ENCODE results near the gene ASCC1. TPM values are rescaled to one million over a fixed set of nuclear protein-coding genes. Genes with fewer than 3 reads are reported as not detected.

ASCC1 gene
- total and polyA plus RNA-seq, 2 of the 13 experiments (the other 11 are each of a cell fraction or from before 2014, with no cell fraction given), result 21.6 to 30.1 TPM

DNA sequence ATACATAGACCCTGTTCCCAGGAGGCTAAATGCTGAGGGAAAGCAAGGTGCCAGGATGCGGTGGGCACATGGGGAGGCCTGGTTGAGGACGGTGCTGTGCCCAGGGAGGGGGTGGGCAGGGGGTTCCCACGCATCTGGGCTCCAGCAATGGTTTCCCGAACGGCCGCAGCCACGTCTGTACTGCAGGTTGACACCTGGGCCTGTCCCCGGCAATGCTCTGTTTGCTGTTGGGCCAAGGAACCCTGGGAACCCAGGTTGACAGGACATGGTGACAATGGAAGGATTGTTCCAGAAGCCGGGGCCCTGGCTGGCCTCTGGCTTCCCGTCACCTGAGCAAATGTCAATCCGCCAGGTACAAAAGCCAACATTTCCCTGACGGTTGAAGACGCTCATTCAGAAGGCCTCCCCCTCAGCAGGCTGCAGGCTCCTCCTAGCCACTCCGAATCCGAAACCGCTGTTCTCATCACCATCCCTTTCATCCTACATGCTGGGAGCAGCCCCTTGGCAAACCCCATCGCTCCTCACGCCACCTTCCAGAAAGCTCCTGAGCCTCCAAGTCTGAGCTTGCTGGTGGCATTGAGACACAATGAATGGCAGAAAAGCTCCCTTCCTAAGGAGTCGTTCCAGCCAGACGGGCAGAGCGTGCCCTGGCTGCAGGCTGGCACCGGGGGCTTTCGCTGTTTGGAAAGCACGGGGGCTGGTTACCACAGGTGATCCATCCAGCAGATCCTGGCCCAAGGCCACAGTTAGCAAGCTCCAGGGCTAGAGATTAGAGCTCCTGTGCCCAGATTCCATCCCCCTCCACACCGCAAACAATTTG, 158.9 kb downstream of the ASCC1 start (continued):
- TF ChIP-seq, protein P1, sequence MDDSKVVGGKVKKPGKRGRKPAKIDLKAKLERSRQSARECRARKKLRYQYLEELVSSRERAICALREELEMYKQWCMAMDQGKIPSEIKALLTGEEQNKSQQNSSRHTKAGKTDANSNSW (CRISPR knock-in tag; IDR thresholded peaks at IDR 0.05; ENCODE audit: borderline replicate concordance), result no peak
- TF ChIP-seq, protein P2, sequence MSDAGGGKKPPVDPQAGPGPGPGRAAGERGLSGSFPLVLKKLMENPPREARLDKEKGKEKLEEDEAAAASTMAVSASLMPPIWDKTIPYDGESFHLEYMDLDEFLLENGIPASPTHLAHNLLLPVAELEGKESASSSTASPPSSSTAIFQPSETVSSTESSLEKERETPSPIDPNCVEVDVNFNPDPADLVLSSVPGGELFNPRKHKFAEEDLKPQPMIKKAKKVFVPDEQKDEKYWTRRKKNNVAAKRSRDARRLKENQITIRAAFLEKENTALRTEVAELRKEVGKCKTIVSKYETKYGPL (CRISPR knock-in tag; IDR thresholded peaks at IDR 0.05), result no peak
- peak; percentile 81; the same call in 1 of the 2 replicates for TF ChIP-seq HNRNPL (IDR thresholded peaks at IDR 0.05; ENCODE audit: low read depth, low read length)
- no peak for TF ChIP-seq SRY (CRISPR knock-in tag; IDR thresholded peaks at IDR 0.05)
- TF ChIP-seq, protein P3, sequence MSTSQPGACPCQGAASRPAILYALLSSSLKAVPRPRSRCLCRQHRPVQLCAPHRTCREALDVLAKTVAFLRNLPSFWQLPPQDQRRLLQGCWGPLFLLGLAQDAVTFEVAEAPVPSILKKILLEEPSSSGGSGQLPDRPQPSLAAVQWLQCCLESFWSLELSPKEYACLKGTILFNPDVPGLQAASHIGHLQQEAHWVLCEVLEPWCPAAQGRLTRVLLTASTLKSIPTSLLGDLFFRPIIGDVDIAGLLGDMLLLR (CRISPR knock-in tag; IDR thresholded peaks at IDR 0.05), result 0 out of 2 replicates have a peak, but pooled peaks have one; percentile 21
- TF ChIP-seq ZNF317 (CRISPR knock-in tag; IDR thresholded peaks at IDR 0.05), result peak; percentile 31; the same call in 1 of the 2 replicates
- TF ChIP-seq, protein P4, sequence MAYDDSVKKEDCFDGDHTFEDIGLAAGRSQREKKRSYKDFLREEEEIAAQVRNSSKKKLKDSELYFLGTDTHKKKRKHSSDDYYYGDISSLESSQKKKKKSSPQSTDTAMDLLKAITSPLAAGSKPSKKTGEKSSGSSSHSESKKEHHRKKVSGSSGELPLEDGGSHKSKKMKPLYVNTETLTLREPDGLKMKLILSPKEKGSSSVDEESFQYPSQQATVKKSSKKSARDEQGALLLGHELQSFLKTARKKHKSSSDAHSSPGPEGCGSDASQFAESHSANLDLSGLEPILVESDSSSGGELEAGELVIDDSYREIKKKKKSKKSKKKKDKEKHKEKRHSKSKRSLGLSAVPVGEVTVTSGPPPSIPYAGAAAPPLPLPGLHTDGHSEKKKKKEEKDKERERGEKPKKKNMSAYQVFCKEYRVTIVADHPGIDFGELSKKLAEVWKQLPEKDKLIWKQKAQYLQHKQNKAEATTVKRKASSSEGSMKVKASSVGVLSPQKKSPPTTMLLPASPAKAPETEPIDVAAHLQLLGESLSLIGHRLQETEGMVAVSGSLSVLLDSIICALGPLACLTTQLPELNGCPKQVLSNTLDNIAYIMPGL (CRISPR knock-in tag; IDR thresholded peaks at IDR 0.05; ENCODE audit: borderline replicate concordance in 1 of 2, low read depth in 1 of 2), result peak in 1 of 2 experiments; percentile 25; a peak in 1 of 4 replicates
- TF ChIP-seq, protein P5, sequence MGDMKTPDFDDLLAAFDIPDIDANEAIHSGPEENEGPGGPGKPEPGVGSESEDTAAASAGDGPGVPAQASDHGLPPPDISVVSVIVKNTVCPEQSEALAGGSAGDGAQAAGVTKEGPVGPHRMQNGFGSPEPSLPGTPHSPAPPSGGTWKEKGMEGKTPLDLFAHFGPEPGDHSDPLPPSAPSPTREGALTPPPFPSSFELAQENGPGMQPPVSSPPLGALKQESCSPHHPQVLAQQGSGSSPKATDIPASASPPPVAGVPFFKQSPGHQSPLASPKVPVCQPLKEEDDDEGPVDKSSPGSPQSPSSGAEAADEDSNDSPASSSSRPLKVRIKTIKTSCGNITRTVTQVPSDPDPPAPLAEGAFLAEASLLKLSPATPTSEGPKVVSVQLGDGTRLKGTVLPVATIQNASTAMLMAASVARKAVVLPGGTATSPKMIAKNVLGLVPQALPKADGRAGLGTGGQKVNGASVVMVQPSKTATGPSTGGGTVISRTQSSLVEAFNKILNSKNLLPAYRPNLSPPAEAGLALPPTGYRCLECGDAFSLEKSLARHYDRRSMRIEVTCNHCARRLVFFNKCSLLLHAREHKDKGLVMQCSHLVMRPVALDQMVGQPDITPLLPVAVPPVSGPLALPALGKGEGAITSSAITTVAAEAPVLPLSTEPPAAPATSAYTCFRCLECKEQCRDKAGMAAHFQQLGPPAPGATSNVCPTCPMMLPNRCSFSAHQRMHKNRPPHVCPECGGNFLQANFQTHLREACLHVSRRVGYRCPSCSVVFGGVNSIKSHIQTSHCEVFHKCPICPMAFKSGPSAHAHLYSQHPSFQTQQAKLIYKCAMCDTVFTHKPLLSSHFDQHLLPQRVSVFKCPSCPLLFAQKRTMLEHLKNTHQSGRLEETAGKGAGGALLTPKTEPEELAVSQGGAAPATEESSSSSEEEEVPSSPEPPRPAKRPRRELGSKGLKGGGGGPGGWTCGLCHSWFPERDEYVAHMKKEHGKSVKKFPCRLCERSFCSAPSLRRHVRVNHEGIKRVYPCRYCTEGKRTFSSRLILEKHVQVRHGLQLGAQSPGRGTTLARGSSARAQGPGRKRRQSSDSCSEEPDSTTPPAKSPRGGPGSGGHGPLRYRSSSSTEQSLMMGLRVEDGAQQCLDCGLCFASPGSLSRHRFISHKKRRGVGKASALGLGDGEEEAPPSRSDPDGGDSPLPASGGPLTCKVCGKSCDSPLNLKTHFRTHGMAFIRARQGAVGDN (CRISPR knock-in tag; IDR thresholded peaks at IDR 0.05), result peak; percentile 100
- TF ChIP-seq, protein P6, sequence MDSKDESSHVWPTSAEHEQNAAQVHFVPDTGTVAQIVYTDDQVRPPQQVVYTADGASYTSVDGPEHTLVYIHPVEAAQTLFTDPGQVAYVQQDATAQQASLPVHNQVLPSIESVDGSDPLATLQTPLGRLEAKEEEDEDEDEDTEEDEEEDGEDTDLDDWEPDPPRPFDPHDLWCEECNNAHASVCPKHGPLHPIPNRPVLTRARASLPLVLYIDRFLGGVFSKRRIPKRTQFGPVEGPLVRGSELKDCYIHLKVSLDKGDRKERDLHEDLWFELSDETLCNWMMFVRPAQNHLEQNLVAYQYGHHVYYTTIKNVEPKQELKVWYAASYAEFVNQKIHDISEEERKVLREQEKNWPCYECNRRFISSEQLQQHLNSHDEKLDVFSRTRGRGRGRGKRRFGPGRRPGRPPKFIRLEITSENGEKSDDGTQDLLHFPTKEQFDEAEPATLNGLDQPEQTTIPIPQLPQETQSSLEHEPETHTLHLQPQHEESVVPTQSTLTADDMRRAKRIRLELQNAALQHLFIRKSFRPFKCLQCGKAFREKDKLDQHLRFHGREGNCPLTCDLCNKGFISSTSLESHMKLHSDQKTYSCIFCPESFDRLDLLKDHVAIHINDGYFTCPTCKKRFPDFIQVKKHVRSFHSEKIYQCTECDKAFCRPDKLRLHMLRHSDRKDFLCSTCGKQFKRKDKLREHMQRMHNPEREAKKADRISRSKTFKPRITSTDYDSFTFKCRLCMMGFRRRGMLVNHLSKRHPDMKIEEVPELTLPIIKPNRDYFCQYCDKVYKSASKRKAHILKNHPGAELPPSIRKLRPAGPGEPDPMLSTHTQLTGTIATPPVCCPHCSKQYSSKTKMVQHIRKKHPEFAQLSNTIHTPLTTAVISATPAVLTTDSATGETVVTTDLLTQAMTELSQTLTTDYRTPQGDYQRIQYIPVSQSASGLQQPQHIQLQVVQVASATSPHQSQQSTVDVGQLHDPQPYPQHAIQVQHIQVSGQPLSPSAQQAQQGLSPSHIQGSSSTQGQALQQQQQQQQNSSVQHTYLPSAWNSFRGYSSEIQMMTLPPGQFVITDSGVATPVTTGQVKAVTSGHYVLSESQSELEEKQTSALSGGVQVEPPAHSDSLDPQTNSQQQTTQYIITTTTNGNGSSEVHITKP (CRISPR knock-in tag; IDR thresholded peaks at IDR 0.05; ENCODE audit: low read depth), result no peak
- TF ChIP-seq ARNT2 (CRISPR knock-in tag; IDR thresholded peaks at IDR 0.05; ENCODE audit: low read depth), result peak; percentile 43; the same call in 1 of the 2 replicates
- TF ChIP-seq RXRA (CRISPR knock-in tag; IDR thresholded peaks at IDR 0.05), result peak; percentile 76
- peak; percentile 53; the same call in 1 of the 2 replicates for TF ChIP-seq RCOR2 (CRISPR knock-in tag; IDR thresholded peaks at IDR 0.05)
- TF ChIP-seq, protein P7, sequence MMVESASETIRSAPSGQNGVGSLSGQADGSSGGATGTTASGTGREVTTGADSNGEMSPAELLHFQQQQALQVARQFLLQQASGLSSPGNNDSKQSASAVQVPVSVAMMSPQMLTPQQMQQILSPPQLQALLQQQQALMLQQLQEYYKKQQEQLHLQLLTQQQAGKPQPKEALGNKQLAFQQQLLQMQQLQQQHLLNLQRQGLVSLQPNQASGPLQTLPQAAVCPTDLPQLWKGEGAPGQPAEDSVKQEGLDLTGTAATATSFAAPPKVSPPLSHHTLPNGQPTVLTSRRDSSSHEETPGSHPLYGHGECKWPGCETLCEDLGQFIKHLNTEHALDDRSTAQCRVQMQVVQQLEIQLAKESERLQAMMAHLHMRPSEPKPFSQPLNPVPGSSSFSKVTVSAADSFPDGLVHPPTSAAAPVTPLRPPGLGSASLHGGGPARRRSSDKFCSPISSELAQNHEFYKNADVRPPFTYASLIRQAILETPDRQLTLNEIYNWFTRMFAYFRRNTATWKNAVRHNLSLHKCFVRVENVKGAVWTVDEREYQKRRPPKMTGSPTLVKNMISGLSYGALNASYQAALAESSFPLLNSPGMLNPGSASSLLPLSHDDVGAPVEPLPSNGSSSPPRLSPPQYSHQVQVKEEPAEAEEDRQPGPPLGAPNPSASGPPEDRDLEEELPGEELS (CRISPR knock-in tag; IDR thresholded peaks at IDR 0.05), result peak; percentile 83

Measured in HepG2 (cell line).